ENCODE data around the gene NUP42. TPM values are rescaled to one million over a fixed set of nuclear protein-coding genes. Genes with fewer than 3 reads are reported as not detected.

Gene NUP42
- total RNA-seq, 1 experiment from 2014 or later: 41.3 TPM

DNA sequence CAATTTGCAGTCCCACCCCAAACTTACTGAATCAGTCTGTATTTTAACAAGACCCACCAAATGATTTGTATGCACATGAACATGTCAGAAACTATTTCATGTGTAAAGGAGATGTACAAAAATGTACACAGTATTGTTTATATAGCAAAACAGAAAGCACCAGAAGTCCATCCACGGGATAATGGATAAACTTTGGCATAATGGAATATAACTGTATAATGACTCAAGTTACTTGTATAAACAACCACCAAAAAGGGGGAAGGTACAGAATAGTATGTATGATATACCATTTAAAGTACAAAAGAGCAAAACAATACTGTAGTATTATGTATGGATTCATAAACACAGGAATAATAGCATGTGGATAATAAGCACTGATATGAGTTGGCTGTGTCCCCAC, 22.4 kb downstream of the NUP42 start:
- Mint-ChIP-seq H3K36me3 (ENCODE audit: insufficient read depth, unreplicated experiment) (peaks cover 33% of the 10 kb centered on the region), H3K9me3 (ENCODE audit: unreplicated experiment) (no peaks in the 10 kb centered on the region), H3K27ac (ENCODE audit: low read depth, unreplicated experiment) (no peak overlapping the region), H3K27me3 (ENCODE audit: insufficient read depth, unreplicated experiment) (no peaks in the 10 kb centered on the region), H3K4me1 (ENCODE audit: insufficient read depth, unreplicated experiment) (peaks cover 5% of the 10 kb centered on the region), H3K4me3 (ENCODE audit: unreplicated experiment) (no peak overlapping the region)
- CTCF ChIA-PET: interaction anchor here (0.6 to 0.7 kb wide), 2 partner anchors 605 to 1029 kb away, joined by 3 to 4 read pairs; no protein-coding TSS in a partner anchor
- TF ChIP-seq, protein P1, sequence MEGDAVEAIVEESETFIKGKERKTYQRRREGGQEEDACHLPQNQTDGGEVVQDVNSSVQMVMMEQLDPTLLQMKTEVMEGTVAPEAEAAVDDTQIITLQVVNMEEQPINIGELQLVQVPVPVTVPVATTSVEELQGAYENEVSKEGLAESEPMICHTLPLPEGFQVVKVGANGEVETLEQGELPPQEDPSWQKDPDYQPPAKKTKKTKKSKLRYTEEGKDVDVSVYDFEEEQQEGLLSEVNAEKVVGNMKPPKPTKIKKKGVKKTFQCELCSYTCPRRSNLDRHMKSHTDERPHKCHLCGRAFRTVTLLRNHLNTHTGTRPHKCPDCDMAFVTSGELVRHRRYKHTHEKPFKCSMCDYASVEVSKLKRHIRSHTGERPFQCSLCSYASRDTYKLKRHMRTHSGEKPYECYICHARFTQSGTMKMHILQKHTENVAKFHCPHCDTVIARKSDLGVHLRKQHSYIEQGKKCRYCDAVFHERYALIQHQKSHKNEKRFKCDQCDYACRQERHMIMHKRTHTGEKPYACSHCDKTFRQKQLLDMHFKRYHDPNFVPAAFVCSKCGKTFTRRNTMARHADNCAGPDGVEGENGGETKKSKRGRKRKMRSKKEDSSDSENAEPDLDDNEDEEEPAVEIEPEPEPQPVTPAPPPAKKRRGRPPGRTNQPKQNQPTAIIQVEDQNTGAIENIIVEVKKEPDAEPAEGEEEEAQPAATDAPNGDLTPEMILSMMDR (IDR thresholded peaks at IDR 0.05; ENCODE audit: unreplicated experiment): no peak
- no TSS peak for BruUV-seq (replicated peaks)
- POLR2A ChIA-PET: no interaction called here
- DNase-seq (ENCODE audit: unreplicated experiment): no peak
- intact Hi-C loops (cut with micrococcal nuclease): no loop called here

DNA sequence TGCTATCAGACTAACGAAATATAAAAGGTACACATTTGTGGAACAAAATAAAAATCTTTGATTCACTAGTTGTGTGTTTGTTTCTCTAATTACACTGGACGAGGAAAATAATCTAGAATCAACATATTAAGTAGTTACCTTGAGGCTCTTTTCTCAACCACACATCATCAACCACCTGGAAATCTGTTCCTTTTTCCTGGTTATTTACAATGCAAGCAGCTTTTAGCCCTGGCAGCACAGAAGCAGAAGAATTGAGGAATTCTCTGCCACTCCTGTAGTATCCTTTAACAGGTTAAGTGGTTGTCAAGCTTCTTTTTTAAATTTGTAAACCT, 23.7 kb downstream of the NUP42 start:
- Mint-ChIP-seq H3K4me1 (ENCODE audit: insufficient read depth, unreplicated experiment) (peaks cover 5% of the 10 kb centered on the region), H3K4me3 (ENCODE audit: unreplicated experiment) (no peak overlapping the region), H3K36me3 (ENCODE audit: insufficient read depth, unreplicated experiment) (peaks cover 20% of the 10 kb centered on the region), H3K27ac (ENCODE audit: low read depth, unreplicated experiment) (no peak overlapping the region), H3K27me3 (ENCODE audit: insufficient read depth, unreplicated experiment) (no peaks in the 10 kb centered on the region), H3K9me3 (ENCODE audit: unreplicated experiment) (no peaks in the 10 kb centered on the region)
- ChIA-PET CTCF (interaction anchor here (1.3 kb wide), 1 partner anchor 21 kb away, joined by 3 read pairs; no protein-coding TSS in a partner anchor), POLR2A (no interaction called here)
- intact Hi-C loops (cut with micrococcal nuclease): no loop called here
- TF ChIP-seq, protein P1 (IDR thresholded peaks at IDR 0.05; ENCODE audit: unreplicated experiment): no peak
- DNase-seq (ENCODE audit: unreplicated experiment): no peak
- no TSS peak for BruUV-seq (replicated peaks)

DNA sequence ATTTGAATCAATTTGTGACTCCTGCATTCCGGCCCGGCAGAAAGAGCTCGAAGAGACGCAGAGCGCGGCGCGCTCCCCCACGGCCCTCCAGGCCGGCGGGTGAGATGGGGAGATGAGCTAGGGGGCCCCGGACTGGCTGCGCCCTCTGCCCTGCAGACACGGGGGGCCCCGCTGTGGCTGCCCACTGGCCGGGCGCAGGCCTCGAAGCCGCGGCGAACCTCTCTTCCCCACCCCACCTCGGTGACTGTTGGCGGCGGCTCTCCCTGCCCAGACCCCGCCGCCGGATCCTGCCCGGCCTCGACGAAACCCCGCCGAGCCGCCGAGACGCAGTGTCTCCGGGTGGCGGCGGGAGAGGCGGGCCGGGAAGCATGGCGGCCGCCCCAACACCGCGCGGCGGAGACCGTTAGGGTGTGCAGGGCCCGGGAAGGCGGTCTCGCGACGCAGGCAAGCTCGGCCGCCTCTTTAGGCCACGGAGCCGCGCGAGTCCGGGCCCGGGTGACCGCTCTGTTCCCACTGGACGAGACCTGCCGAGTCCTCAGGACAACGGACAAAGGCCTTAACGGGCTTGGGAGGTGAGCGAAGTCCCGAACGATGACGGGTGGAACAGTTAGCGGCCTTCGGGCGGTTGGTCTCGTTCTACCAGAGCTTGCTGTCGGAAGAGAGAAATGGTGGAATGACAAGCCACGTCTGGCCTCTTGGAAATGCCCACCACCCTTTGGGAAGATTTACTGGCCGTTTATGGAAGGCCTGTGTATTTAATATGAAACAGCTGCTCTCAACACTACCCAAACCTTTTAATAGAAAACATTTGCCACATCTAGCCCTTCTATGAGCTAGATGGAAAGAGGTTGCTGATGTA, 24.3 kb downstream of the NUP42 start:
- BruUV-seq (replicated peaks): no TSS peak
- POLR2A ChIA-PET: interaction anchor here (0.6 kb wide), 1 partner anchor 57 kb away, joined by 3 read pairs; no protein-coding TSS in a partner anchor
- H3K4me3 Mint-ChIP-seq (ENCODE audit: unreplicated experiment): no peak overlapping the region
- TF ChIP-seq, protein P1 (IDR thresholded peaks at IDR 0.05; ENCODE audit: unreplicated experiment): no peak
- H3K27ac Mint-ChIP-seq (ENCODE audit: low read depth, unreplicated experiment): no peak overlapping the region
- intact Hi-C loops (cut with micrococcal nuclease): no loop called here
- no peak for DNase-seq (ENCODE audit: unreplicated experiment)
- no peaks in the 10 kb centered on the region for H3K9me3 Mint-ChIP-seq (ENCODE audit: unreplicated experiment)
- H3K27me3 Mint-ChIP-seq (ENCODE audit: insufficient read depth, unreplicated experiment): no peaks in the 10 kb centered on the region
- H3K4me1 Mint-ChIP-seq (ENCODE audit: insufficient read depth, unreplicated experiment): peaks cover 5% of the 10 kb centered on the region
- CTCF ChIA-PET: interaction anchor here (1.3 kb wide), 1 partner anchor 21 kb away, joined by 3 read pairs; no protein-coding TSS in a partner anchor
- peaks cover 14% of the 10 kb centered on the region for H3K36me3 Mint-ChIP-seq (ENCODE audit: insufficient read depth, unreplicated experiment)

DNA sequence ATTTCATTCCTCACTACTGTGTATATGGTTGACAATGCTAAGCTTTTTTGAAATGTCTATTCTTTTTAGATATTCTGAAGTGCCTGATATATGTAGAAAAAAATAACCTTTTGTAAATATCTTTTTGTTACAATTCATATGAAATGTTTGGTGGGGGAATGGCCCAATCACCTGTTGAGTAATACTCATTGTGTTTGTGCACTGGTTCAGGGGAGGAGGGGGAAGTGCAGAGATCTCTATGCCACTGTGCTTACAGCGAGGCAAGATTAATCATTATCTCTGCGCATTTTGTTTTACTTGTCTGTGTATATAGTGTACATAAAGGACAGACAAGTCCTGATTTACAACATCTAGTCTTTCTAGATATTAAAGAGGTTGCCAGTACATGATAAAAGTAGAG, 25.2 kb downstream of the NUP42 start:
- peaks cover 5% of the 10 kb centered on the region for H3K4me1 Mint-ChIP-seq (ENCODE audit: insufficient read depth, unreplicated experiment)
- no peaks in the 10 kb centered on the region for H3K27me3 Mint-ChIP-seq (ENCODE audit: insufficient read depth, unreplicated experiment)
- no peak overlapping the region for H3K27ac Mint-ChIP-seq (ENCODE audit: low read depth, unreplicated experiment)
- intact Hi-C loops (cut with micrococcal nuclease): no loop called here
- ChIA-PET CTCF (no interaction called here), POLR2A (interaction anchor here (0.6 kb wide), 1 partner anchor 350 kb away, joined by 3 read pairs; no protein-coding TSS in a partner anchor)
- DNase-seq (ENCODE audit: unreplicated experiment): no peak
- H3K9me3 Mint-ChIP-seq (ENCODE audit: unreplicated experiment): no peaks in the 10 kb centered on the region
- no TSS peak for BruUV-seq (replicated peaks)
- H3K36me3 Mint-ChIP-seq (ENCODE audit: insufficient read depth, unreplicated experiment): peaks cover 5% of the 10 kb centered on the region
- H3K4me3 Mint-ChIP-seq (ENCODE audit: unreplicated experiment): no peak overlapping the region
- TF ChIP-seq, protein P1 (IDR thresholded peaks at IDR 0.05; ENCODE audit: unreplicated experiment): no peak

Data from MCF 10A (cell line).